NT2/D1 (cell line): ENCODE results near the gene SMG9.

Experiments
- YY1 ChIP-seq: IDR thresholded peaks from 2 replicates; pipeline ENCODE4 v1.6.1; 2011; ENCODE audit not compliant: insufficient read length, insufficient read depth
- ZNF274 ChIP-seq: IDR thresholded peaks from 2 replicates; pipeline ENCODE4 v1.6.1; 2011; ENCODE audit warnings: mild to moderate bottlenecking, low read depth, low read length

DNA sequence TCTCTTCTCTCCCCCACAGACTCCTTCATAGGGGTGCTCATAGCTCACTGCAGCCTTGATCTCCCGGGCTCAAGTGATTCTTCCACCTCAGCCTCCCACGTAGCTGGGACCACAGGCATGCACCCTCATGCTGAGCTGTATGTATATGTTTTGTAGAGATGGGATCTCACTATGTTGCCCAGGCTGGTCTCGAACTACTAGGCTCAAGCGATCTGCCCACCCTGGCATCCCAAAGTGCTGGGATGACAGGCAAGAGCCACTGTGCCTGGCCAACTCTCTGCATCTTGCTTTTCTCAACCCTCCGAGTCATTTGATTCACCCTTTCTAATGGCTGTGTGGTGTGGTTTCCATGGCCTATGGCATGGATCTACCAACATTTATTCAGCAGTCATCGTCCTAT is 49.0 kb downstream of the SMG9 start:
- no peak for TF ChIP-seq YY1
- no peak for TF ChIP-seq ZNF274
